SW480 (cell line): ENCODE data around the gene COL2A1.

Experiments
- DNase-seq: peaks from one replicate; pipeline ENCODE4 v3.0.0-alpha.2; 2016; ENCODE audit warnings: low spot score

The COL2A1 gene

DNA sequence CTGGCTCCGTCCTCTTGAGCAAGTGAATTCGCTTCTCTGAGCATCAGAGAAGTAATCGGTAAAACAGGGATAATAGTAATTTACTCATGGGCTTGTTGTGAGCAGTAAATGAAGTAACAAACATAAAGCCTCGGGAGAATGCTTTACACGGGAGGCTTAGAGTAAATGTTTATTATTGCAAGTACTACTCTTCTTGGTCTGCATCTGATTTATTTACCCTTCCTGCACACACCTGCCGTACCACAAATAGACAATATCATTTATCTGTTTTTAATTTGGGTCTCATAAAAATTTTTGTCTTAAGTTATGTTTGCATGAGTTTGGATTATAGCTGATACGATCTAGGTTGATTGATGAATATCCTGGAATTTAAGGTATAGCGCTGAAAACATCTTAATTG lies 7.8 kb upstream of the COL2A1 start:
- no peak for DNase-seq

DNA sequence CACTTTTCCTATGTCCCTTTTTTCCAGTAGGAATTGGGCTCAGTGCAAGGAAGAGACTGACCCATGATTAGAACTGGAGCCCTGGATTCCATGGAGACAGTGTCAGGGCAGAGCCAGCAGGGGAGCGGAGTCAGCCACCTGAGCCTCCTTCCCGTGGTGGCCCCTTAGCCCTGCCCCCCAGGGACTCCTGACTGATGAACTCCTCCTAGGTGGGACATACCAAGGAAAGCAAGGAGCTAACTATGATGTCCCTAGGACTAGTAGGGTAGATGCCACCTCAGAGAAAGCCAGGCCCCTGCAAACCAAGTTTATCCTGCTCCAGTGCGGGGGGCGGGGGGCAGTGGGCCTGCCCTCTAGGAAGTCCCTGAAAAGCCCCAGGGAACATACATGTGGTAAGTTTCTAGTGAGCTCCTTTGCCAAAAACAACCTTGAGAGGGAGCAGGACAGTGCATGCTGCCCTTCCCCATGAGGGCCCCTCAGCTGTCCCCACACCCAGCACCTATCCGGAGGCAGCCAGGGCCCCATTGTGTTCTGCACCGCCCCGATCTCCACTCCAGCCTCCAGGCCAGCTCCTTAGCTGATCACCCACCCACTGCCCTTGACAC lies 6.2 kb upstream of the COL2A1 start:
- no peak for DNase-seq

DNA sequence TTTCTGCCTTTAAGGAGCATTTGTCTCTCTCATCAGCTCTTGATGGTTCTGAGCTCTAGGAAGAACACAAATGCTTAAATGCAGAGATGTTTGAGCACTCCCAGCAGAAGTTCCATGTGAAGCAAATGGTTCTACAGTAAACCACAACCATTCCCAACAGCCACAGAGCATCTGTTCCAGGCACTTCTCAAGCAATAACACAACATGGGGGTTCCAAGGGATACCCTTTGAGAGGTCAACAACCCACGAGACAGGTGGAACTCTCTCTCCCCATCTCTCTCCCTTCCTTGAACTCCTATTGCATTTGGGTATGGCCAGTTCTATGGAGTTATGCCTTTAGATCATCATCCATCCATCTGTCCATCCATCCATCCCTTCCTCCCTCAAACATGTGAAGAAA lies 5.2 kb upstream of the COL2A1 start:
- DNase-seq: no peak

DNA sequence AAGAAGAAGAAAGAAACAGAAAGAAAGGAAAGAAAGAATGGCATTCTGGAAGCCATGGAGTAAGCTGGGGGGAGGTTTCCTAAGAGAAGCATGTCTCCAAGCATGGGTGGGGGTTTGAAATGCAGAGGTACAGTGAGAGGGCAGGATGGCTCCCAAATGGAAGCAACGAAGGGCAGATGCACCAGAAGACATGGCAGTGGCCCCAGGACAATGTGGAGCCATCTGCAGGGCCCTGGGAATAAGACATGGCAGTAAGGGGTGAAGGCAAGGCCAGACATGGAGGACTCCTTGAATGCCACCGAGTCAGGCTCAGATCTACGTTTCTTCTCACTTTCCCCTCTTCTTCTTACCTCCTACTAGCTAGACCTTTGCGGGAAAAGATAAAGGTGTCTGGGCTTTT lies 4.7 kb upstream of the COL2A1 start:
- no peak for DNase-seq

DNA sequence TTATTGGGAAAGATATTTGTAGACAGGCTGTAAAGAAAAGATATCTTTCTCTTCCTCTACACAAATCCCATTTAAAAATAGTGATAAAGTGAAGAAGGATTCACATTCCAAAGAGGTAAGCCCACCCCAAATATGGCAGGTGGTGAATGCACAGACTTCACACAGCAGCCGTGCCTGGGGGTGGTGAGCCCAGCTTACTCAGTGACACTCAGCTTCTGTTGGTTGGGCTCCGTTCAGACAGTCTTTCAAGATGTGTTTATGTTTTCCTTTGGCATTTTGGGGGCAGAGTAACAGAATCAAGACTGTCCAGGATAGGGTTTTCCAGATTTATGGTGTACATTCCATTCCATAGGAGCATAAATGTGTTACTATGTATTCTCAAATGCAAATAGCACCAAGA lies 4.1 kb upstream of the COL2A1 start:
- no peak for DNase-seq

GRCh38 chr12:48007206-48007605 lies 2.9 kb upstream of the COL2A1 start:
- DNase-seq: no peak

- DNase-seq: no peak
Observed at GRCh38 chr12:48005750-48006021, 1.4 kb upstream of the COL2A1 start.

DNA sequence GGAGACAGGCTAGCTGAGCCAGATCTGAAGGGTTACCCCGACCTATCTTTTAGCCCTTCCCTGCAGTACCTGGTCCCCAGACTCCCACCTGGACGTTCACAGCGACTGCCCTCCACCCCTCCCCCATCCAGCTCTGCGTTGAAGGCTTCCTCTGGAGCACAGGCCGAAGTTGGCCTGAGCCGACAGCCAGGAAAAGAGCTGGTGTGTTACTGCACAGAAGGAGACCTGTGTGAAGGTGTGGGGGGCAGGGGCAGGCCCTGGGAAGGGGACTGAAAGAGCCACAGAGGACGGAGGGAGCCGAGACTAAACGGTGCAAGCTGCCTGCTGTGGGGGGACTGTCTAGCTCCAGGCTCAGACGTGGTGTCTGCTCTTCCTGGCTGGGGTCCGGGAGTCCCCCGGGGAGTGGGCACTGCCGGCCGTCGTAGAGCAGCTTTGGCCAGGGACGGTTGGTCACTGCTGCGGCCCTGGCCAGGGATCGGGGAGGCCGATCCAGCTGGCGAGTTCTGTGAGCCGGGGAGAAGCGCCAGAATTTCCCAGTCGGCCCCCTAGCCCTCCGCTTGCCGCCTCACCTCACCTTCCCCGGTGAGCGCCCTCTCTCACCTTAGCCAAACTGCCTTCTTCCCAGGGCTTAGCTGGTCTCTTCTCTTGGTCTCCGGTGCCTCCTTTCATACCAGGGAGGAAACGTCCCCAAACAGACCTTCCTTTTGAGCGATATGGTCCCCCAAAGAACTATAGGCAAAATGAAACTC lies 899 bp upstream of the COL2A1 start:
- DNase-seq: no peak

DNA sequence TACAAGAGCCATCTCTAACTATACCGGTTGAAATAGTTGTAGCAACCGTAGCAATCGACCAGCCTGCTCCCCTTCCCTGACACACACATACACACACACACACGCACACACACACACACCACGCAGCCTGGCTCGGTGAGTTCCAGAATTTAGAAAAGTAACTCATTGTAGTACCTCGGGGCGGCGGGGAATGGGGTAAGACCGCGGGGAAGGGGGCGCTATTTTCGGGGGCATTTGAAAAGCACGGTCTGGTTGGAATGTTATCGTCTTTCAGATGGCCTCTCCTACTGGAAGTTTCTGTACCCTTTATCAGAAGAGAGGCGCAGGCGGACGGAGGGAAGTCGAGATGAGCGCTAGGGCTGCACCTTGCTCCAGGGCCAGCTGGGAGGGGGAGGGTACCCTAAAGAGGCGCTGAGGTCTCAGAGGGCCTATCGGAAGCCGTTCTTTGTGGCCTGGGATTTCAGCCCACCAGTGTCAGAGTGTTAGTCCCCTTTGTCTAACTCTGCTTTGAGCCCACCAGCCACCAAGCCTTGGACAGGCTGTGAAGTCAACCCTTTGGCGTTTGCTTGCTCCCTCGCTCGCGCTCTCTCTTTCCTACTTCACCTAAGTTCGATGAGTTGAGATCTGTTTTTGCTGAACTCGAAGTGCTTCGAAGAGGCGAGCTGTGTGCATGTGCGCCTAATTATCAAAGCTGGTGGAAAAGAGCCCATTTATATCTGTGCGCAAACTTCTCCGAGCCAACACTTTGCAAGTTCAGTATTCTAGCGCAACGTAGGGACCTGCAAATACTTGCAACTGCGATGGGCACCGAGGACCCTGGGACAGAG lies 837 bp downstream of the COL2A1 start:
- no peak for DNase-seq

GRCh38 chr12:48002773-48003218 lies 1.5 kb downstream of the COL2A1 start:
- peak; percentile 66 for DNase-seq

DNA sequence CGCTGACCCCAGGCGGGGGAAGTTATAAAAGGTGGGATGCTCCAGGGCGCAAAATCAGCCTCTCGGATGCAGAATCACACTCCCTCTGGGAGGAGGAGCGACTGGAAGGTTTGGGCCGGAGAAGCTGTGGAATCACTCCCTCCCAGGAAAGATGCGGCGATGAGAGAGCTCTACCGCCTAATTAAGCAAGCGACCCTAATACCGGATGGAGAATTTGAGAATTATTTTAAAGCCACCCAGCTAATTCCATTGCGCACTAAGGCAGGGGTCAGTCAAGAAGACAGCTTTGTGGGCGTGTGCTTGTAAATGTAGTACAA lies 1.9 kb downstream of the COL2A1 start:
- DNase-seq: no peak

DNA sequence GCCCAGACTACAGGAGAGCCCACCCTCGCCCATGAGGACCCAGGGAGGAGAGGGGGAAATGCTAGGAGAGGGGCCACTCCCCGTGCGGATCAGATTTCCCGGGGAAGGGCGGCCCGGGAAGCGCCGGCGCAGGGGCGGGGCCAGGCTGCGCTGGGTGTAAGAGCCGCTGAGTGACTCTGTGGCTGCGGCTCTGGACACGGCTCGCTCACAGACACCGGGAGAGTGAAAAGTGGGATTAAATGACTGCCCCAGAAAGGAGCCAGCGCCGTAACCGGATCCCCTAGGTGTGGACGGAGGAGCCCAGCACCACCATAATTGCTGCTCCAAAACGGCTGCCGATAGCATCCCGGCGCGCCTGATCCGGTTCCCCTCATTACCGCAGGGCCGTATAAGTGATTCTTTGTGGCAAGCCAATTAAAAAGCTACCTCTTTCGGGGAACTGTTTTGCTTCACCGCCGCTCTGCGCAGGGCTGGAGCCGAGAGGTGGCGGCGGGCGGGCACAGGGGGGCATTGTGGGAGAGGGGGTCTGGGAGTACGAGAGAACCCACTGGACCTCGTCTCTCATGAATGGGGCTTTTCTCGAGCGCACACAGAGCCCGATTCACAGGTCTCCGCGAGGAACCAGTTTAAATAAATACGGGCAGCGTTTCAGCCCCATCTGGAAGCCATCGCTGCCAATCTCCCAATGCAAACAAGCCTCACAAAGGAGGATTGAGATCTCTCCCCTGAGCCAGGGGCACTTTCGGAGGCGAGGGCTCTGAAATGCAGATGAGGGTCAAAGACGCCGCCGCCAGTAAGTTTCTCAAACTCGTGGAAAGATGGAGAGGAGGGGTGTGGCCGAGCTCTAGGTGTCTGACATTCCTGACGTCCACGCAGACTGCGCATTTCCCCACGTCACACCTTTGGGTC lies 2.5 kb downstream of the COL2A1 start:
- DNase-seq: peak; percentile 75

GRCh38 chr12:48000878-48001504 lies 3.3 kb downstream of the COL2A1 start:
- peak; percentile 83 for DNase-seq

DNA sequence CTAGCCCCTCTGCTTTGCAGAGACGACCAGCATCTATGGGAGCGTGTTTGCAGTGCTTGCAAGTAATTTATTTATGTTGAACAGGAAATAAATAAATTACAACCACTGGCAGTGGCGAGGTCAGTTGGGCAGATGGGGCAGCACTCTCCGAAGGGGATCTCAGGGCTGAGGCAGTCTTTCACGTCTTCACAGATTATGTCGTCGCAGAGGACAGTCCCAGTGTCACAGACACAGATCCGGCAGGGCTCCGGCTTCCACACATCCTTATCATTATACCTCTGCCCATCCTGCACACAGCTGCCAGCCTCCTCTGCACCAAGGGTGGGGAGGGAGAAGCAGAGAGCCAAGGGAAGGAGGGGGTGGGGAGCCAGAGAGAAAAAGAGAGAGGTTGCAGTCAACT lies 4.5 kb downstream of the COL2A1 start:
- DNase-seq: no peak

GRCh38 chr12:47997321-47997720 lies 7.0 kb downstream of the COL2A1 start:
- DNase-seq: no peak

DNA sequence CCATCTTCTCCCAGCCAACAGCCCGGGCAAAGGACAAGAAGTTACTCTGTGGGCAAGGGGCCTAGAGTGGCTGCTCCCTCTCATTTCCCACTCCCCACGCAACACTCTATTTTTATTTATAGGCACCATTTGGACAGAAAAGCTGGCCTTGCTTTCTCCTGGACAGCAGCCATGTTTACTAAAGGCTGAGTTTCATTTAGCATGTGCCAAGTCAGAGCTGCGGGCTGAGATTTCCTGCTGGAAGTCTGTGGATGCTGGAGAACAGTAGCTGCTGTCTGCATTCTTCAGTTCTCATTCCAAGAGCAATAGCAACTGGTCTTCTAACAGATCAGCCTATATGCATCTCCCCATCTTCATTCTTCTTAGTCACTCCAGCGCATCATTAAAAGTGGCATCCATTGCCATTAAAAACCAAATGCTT lies 8.3 kb downstream of the COL2A1 start:
- no peak for DNase-seq

DNA sequence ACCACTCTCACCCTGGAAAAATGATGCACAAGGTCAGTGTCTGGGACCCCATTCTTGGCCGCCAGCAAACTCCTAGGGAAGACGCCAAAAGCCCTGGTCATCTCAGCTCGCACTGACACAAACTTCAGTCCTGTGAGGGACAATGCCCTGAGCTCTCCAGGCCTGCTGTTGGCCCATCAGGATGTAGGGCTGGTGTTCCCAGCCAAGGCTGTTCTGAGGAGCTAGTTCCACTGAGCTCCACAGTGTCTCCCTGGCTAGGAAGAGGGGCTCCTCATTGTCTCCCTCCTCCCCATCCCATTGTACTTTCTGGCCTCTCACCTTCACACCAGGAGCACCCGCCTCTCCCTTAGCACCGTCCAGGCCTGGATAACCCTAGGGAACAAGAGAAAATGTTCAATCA lies 10.8 kb downstream of the COL2A1 start:
- no peak for DNase-seq

- no peak for DNase-seq
Observed at GRCh38 chr12:47992776-47993175, 11.5 kb downstream of the COL2A1 start.

DNA sequence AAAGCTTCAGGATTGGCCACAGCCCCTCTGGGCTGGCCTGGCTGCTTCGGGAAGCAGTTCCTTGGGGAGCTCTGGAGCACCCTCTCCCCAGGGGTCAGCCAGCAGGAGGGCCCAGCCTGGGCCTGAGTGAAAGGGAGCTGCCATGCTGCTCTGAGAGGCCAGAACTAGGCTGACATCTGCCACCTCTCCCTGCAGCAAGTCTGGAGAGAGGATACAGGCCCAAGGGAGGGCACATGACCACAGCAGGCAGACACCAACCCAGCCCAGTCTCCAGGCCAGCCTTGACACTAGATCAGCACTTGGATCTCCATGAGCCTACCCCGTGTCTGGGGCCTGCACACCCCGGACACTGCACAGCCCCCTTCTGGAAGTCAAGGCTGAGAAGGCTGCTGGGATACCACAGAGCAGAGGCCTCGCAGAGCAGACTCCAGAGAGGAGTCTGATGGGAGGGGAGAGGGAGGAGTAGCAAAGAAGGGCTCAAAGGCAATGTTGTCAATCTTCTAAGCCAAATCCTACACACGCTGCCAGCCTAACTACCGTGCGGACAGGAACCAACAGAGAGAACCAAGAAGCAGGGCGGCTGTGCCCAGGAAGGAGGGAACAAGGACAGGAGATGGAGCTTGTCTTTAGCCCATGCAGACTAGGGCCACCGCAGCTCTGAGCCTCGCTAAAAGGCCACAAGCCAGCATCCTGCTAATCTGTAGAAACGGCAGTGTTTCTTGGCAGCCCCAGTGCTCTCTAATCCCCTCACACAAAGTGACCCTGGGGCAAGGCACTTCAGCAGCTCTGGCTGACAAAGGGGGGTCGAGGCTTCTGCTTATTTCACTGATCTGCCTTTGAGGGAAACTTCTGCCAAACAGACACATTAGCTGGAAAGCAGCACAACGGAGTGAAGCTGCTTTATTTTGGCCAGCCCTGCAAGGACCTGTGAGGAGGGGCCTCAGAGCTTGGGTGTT lies 12.9 kb downstream of the COL2A1 start:
- DNase-seq: no peak

- DNase-seq: no peak
Observed at GRCh38 chr12:47990351-47991105, 13.7 kb downstream of the COL2A1 start.
